ENCODE measurements around the gene PSME1.

PSME1 gene

GRCh38 chr14:24095271-24096068, 40.5 kb upstream of the PSME1 start:
- DNase-seq: peak; percentile 79
- H3K27me3 ChIP-seq (ENCODE audit: insufficient read depth, low read depth, severe bottlenecking): no peaks in the 10 kb centered on the region
- H3K9me3 ChIP-seq (ENCODE audit: severe bottlenecking): no peaks in the 10 kb centered on the region
- peak overlapping the region; percentile 83 for H3K27ac ChIP-seq
- peak overlapping the region; percentile 66 for H3K4me3 ChIP-seq (ENCODE audit: low read depth, low read length)
- no peaks in the 10 kb centered on the region for H3K36me3 ChIP-seq
- TF ChIP-seq CTCF (IDR thresholded peaks at IDR 0.05; ENCODE audit: low read depth, low read length): no peak

GRCh38 chr14:24096545-24097181, 39.3 kb upstream of the PSME1 start:
- no peak overlapping the region for H3K4me3 ChIP-seq (ENCODE audit: low read depth, low read length)
- no peak overlapping the region for H3K27ac ChIP-seq
- H3K36me3 ChIP-seq: no peaks in the 10 kb centered on the region

GRCh38 chr14:24098229-24098926, 37.6 kb upstream of the PSME1 start:
- Histone ChIP-seq H3K27me3 (ENCODE audit: insufficient read depth, low read depth, severe bottlenecking) (no peaks in the 10 kb centered on the region), H3K27ac (no peak overlapping the region), H3K36me3 (no peaks in the 10 kb centered on the region), H3K4me3 (ENCODE audit: low read depth, low read length) (no peak overlapping the region), H3K9me3 (ENCODE audit: severe bottlenecking) (no peaks in the 10 kb centered on the region)
- TF ChIP-seq CTCF (IDR thresholded peaks at IDR 0.05; ENCODE audit: low read depth, low read length): no peak
- DNase-seq: no peak

More at GRCh38 chr14:24096545-24097181, 39.3 kb upstream of the PSME1 start:
- Histone ChIP-seq H3K27me3 (ENCODE audit: insufficient read depth, low read depth, severe bottlenecking) (no peaks in the 10 kb centered on the region), H3K9me3 (ENCODE audit: severe bottlenecking) (no peaks in the 10 kb centered on the region)
- TF ChIP-seq CTCF (IDR thresholded peaks at IDR 0.05; ENCODE audit: low read depth, low read length): no peak
- DNase-seq: no peak

GRCh38 chr14:24098927-24099813, 36.8 kb upstream of the PSME1 start:
- Histone ChIP-seq H3K9me3 (ENCODE audit: severe bottlenecking) (no peaks in the 10 kb centered on the region), H3K36me3 (no peaks in the 10 kb centered on the region), H3K27me3 (ENCODE audit: insufficient read depth, low read depth, severe bottlenecking) (no peaks in the 10 kb centered on the region), H3K27ac (no peak overlapping the region), H3K4me3 (ENCODE audit: low read depth, low read length) (no peak overlapping the region)
- DNase-seq: no peak
- no peak for TF ChIP-seq CTCF (IDR thresholded peaks at IDR 0.05; ENCODE audit: low read depth, low read length)

GRCh38 chr14:24100197-24100981, 35.6 kb upstream of the PSME1 start:
- peaks cover 2% of the 10 kb centered on the region for H3K9me3 ChIP-seq (ENCODE audit: severe bottlenecking)
- no peak overlapping the region for H3K4me3 ChIP-seq (ENCODE audit: low read depth, low read length)
- no peaks in the 10 kb centered on the region for H3K27me3 ChIP-seq (ENCODE audit: insufficient read depth, low read depth, severe bottlenecking)
- TF ChIP-seq CTCF (IDR thresholded peaks at IDR 0.05; ENCODE audit: low read depth, low read length): no peak
- no peaks in the 10 kb centered on the region for H3K36me3 ChIP-seq
- DNase-seq: no peak
- H3K27ac ChIP-seq: no peak overlapping the region

Measured in WERI-Rb-1 (cell line).